Measurements from ENCODE around the gene SLC39A8.

Gene SLC39A8

DNA sequence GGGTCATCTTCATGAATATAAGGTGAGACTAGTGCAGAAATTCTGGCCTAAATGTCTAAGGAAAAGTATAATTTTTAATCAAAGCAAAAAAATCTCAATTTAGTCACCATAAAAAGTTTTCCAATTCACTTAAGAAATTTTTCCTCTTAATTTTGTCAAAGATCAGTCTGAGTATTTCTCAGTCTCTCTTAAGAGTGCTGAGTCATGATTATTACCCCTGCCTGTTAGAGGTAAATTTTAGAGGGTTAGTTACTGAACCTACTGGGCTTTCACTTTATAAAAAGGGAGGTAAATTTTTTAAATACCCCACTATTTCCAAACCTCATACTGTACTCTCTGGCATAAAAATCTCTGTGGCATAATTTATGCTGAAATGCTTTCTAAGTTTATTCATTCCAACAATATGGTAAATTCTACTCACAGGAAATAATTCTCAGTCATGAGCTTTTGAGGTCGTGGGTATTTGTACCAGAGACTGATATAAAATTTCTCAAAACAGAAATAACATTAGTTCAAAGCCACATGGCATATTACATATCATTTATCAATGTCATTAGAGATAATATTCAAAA lies 122.4 kb downstream of the SLC39A8 start:
- DNase-seq: no peak

DNA sequence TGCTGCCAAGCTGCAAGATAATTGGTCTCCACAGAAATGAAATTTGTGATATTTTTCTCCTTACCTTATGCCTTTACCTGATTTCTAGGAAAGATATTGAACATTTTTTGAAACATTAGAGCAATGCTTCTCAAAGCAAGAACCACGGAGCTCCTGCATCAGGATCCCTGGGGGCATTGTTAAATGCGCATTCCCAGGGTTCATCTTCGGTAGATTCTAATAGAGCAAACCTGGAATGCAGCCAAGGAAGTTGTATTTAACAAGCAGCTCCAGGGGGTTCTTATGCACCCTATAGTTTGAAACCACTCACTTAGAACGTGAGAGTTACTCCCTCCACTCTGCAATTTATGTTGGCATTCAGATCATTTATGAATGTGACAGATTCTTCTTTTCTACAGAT lies 126.2 kb downstream of the SLC39A8 start:
- DNase-seq: no peak

DNA sequence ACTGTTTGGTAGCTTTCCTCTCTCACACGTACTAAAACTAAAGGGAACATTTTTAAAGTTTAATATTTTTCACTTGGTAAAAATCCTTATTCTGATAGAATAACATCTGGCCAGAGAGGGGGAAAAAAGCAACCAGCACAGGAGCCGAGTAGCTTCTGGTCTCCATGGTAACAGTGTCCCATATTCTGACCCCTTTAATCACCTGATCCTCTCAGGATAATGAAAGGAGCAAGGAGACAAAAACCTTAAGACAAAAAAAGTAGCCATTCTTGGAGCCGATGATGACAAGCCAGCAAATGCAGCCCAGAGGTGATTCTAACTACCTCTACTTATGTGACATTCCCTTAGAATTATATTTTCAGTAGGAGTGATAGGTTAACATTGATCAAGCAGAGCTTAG lies 126.6 kb downstream of the SLC39A8 start:
- DNase-seq: no peak

DNA sequence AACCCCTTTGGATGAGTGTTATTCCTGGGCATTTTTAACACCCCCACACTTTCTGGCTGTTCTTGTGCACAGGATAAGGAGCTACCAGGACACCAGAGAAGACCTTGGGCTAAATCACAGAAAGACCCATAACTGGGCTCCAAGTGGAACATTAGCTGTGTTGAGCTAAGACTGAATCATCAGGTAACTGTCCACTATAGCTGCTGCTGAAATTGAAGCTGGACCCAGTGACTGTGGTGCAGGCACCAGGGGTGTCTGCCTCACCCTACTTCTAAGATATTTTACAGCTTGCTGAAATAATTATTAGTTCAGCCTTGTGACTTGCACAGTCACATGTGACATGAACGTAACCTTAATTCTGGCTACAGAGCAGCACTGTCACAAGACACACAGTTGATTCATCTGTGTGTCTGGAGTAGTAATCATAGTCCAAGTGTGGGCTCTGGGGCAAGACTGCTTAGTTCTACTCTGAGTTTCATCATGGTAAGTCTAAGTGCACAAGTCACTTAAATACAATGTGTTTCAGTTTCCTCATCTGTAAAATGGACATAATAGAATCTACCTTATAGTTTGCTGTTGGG lies 127.4 kb downstream of the SLC39A8 start:
- no peak for DNase-seq

DNA sequence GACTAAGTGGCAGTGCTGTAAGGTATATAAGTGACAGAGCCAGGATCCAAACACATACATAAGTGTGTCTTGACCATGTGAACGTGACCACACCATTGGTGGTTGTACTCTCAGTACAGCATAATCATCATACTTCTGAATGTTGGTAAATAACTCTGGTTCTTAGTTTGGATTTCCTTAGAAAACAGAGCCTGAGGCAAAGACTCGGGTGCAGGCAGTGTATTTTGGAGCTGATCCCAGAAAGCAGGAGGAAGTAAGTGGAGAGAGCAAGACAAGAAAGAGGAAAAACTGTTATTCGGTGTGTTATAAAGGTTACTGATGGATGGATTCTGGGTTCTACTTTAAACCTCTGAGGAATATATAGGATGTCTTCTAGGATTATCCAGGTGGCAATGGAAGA lies 127.9 kb downstream of the SLC39A8 start:
- no peak for DNase-seq

DNA sequence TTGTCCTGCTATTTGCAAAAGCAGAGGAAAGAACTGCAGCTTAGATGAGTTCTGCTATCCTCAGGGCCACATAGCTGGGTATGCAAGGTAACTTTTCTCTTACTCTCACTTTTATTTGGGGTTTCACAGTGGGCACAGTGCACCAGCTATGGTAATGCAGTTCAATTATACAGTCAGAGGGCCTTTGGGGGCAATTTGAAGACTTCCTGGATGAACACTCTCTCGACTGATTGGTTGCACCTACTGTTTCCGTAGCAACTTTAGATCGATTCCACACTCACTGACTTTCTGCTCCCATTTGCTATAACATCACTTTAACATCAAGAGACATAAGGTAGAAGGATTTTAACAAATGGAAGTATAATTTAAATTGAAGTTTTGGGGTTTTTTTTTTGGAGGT lies 128.6 kb downstream of the SLC39A8 start:
- DNase-seq: no peak

DNA sequence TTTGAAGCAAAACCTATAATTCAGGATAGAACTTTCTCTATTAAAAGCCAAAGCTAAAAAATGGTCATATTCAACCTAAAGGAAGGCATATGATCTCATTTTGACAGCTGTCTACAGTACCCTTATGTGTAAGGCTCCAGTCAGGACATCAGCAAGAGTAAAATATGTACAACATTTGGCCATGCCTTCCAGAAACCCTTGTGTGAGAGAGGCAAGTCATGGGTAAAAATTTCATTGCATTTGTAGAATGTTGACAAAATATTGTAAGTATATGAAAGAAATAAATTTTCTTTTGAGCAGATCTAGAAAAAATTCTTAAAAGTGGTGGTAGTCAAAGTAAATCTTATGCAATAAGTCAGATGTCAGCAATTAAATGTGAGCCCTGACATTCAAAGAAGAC lies 132.3 kb downstream of the SLC39A8 start:
- no peak for DNase-seq
